ENCODE results near the gene PTRH1.

PTRH1 gene

GRCh38 chr9:127697575-127697974 is 17.9 kb downstream of the PTRH1 start:
- DNase-seq (ENCODE audit: low read depth): no peak

- no peak for DNase-seq (ENCODE audit: low read depth)
Observed at GRCh38 chr9:127694890-127695720, 20.4 kb downstream of the PTRH1 start.

- no peak for DNase-seq (ENCODE audit: low read depth)
Observed at GRCh38 chr9:127693697-127694096, 21.8 kb downstream of the PTRH1 start.

- no peak for DNase-seq (ENCODE audit: low read depth)
Observed at GRCh38 chr9:127693143-127693542, 22.3 kb downstream of the PTRH1 start.

- DNase-seq (ENCODE audit: low read depth): no peak
Observed at GRCh38 chr9:127692071-127692470, 23.4 kb downstream of the PTRH1 start.

GRCh38 chr9:127690735-127691134 is 24.7 kb downstream of the PTRH1 start:
- no peak for DNase-seq (ENCODE audit: low read depth)

GRCh38 chr9:127689329-127690000 is 26.0 kb downstream of the PTRH1 start:
- DNase-seq (ENCODE audit: low read depth): no peak

GRCh38 chr9:127686461-127687393 is 28.7 kb downstream of the PTRH1 start:
- no peak for DNase-seq (ENCODE audit: low read depth)

- no peak for DNase-seq (ENCODE audit: low read depth)
Observed at GRCh38 chr9:127684576-127684975, 30.9 kb downstream of the PTRH1 start.

- no peak for DNase-seq (ENCODE audit: low read depth)
Observed at GRCh38 chr9:127683723-127684122, 31.7 kb downstream of the PTRH1 start.

- no peak for DNase-seq (ENCODE audit: low read depth)
Observed at GRCh38 chr9:127682351-127683136, 32.9 kb downstream of the PTRH1 start.

GRCh38 chr9:127680846-127681245 is 34.6 kb downstream of the PTRH1 start:
- no peak for DNase-seq (ENCODE audit: low read depth)

- no peak for DNase-seq (ENCODE audit: low read depth)
Observed at GRCh38 chr9:127680226-127680625, 35.2 kb downstream of the PTRH1 start.

GRCh38 chr9:127679506-127679905 is 36.0 kb downstream of the PTRH1 start:
- DNase-seq (ENCODE audit: low read depth): no peak

- DNase-seq (ENCODE audit: low read depth): no peak
Observed at GRCh38 chr9:127676638-127677037, 38.8 kb downstream of the PTRH1 start.

- no peak for DNase-seq (ENCODE audit: low read depth)
Observed at GRCh38 chr9:127673234-127673633, 42.2 kb downstream of the PTRH1 start.

GRCh38 chr9:127667906-127668305 is 47.6 kb downstream of the PTRH1 start:
- DNase-seq (ENCODE audit: low read depth): no peak

- DNase-seq (ENCODE audit: low read depth): no peak
Observed at GRCh38 chr9:127667127-127667844, 48.2 kb downstream of the PTRH1 start.

- DNase-seq (ENCODE audit: low read depth): no peak
Observed at GRCh38 chr9:127664678-127665507, 50.6 kb downstream of the PTRH1 start.

GRCh38 chr9:127664324-127664677 is 51.2 kb downstream of the PTRH1 start:
- DNase-seq (ENCODE audit: low read depth): no peak

Measured in activated T-helper 1 cell treated with Interleukin-2 at 50 U/mL for 16 hours (primary cell).